Measurements from ENCODE around the gene LTV1. TPM values are rescaled to one million over a fixed set of nuclear protein-coding genes. Genes with fewer than 3 reads are reported as not detected.
A peak's percentile ranks its signal among the peaks of the same experiment; 100 is the strongest.

LTV1 gene
- total and polyA plus RNA-seq, 9 of the 15 experiments (the other 6 are each of a cell fraction or from before 2014, with no cell fraction given), result 57.9 to 162 (median 119) TPM

GRCh38 chr6:143803769-143804568, 39.2 kb upstream of the LTV1 start (continued):
- TF ChIP-seq VEZF1 (CRISPR knock-in tag; IDR thresholded peaks at IDR 0.05) (peak; percentile 29; the same call in 1 of the 2 replicates), TEAD1 (CRISPR knock-in tag; IDR thresholded peaks at IDR 0.05) (peak in 1 of 2 experiments; percentile 16; a peak in 1 of 4 replicates), SNAPC5 (CRISPR knock-in tag; IDR thresholded peaks at IDR 0.05) (no peak), EGR1 (conservative IDR thresholded peaks at IDR 0.05) (no peak), RBM17 (IDR thresholded peaks at IDR 0.05; ENCODE audit: borderline replicate concordance, low read depth, low read length) (no peak), DNMT1 (IDR thresholded peaks at IDR 0.05) (no peak), SAP30 (IDR thresholded peaks at IDR 0.05; ENCODE audit: borderline replicate concordance, insufficient read depth, low read depth, low read length, poor library complexity, severe bottlenecking) (no peak), ZFX (CRISPR knock-in tag; IDR thresholded peaks at IDR 0.05) (no peak), ZNF740 (CRISPR knock-in tag; IDR thresholded peaks at IDR 0.05) (no peak), ZNF740 (tag; IDR thresholded peaks at IDR 0.05) (peak in 1 of 2 experiments; percentile 12; a peak in 1 of 4 replicates), KAT8 (IDR thresholded peaks at IDR 0.05; ENCODE audit: low read depth) (no peak), KAT7 (CRISPR knock-in tag; IDR thresholded peaks at IDR 0.05; ENCODE audit: borderline replicate concordance) (no peak), HNRNPUL1 (IDR thresholded peaks at IDR 0.05; ENCODE audit: low read length) (no peak), ZNF212 (CRISPR knock-in tag; IDR thresholded peaks at IDR 0.05) (no peak), SMARCA5 (IDR thresholded peaks at IDR 0.05) (no peak), FOXP4 (CRISPR knock-in tag; IDR thresholded peaks at IDR 0.05; ENCODE audit: borderline replicate concordance) (no peak), SAFB (IDR thresholded peaks at IDR 0.05; ENCODE audit: borderline replicate concordance, low read depth, low read length) (no peak), NR2C2 (CRISPR knock-in tag; IDR thresholded peaks at IDR 0.05) (no peak), NR2C2 (tag; IDR thresholded peaks at IDR 0.05) (no peak), PBX2 (CRISPR knock-in tag; IDR thresholded peaks at IDR 0.05; ENCODE audit: low read depth) (no peak), PBX2 (tag; conservative IDR thresholded peaks at IDR 0.05; ENCODE audit: low read depth) (no peak)
